Smooth muscle cell (in vitro differentiated cells): ENCODE measurements around the gene RNF130. TPM values are rescaled to one million over a fixed set of nuclear protein-coding genes. Genes with fewer than 3 reads are reported as not detected.
"Not testable (repeated sequence)": the region's sequence is repeated elsewhere in the genome, so short reads cannot be mapped to it uniquely, and the experiment has no call there.

Experiments used
- DNase-seq: peaks from one replicate; lab custom pipeline; 2025; ENCODE audit not compliant: unreplicated experiment; lab: John Stamatoyannopoulos, UW
- H2AFZ ChIP-seq: fragments of 200-600 bp; sonication (generic); 2 replicates; pipeline ENCODE4 v1.6.0; 2016; ENCODE audit warnings: antibody characterized with exemption, low read depth, mild to moderate bottlenecking
- H3F3A ChIP-seq: fragments of 200-600 bp; sonication (generic); 2 replicates; pipeline ENCODE4 v1.6.0; 2017; ENCODE audit warnings: antibody characterized with exemption, low read depth
- H3K27ac ChIP-seq: fragments of 200-600 bp; sonication (generic); 2 replicates; pipeline ENCODE4 v1.5.1; 2016; ENCODE audit warnings: low read depth, mild to moderate bottlenecking
- H3K27me3 ChIP-seq: fragments of 200-600 bp; sonication (generic); 2 replicates; pipeline ENCODE4 v1.6.1; 2016; ENCODE audit warnings: low read depth, mild to moderate bottlenecking
- H3K36me3 ChIP-seq: fragments of 200-600 bp; sonication (generic); 2 replicates; pipeline ENCODE4 v1.5.1; 2016; ENCODE audit warnings: low read depth
- H3K4me1 ChIP-seq: fragments of 200-600 bp; sonication (generic); 2 replicates; pipeline ENCODE4 v1.5.1; 2016; ENCODE audit warnings: low read depth
- H3K4me2 ChIP-seq: fragments of 200-600 bp; sonication (generic); 2 replicates; pipeline ENCODE4 v1.6.0; 2016; ENCODE audit warnings: mild to moderate bottlenecking
- H3K4me3 ChIP-seq: fragments of 200-600 bp; sonication (generic); 2 replicates; pipeline ENCODE4 v1.5.1; 2016; ENCODE audit warnings: mild to moderate bottlenecking
- H3K79me2 ChIP-seq: fragments of 200-600 bp; sonication (generic); 2 replicates; pipeline ENCODE4 v1.6.0; 2016; ENCODE audit warnings: low read depth, mild to moderate bottlenecking
- H3K9ac ChIP-seq: fragments of 200-600 bp; sonication (generic); 2 replicates; pipeline ENCODE4 v1.6.0; 2016; ENCODE audit warnings: low read depth
- H3K9me3 ChIP-seq: fragments of 200-600 bp; sonication (generic); replicated peaks from 2 replicates; pipeline ENCODE4 v1.5.1; 2016; ENCODE audit warnings: low read depth
- H4K20me1 ChIP-seq: fragments of 200-600 bp; sonication (generic); 2 replicates; pipeline ENCODE4 v1.6.0; 2016; ENCODE audit warnings: low read depth
- CTCF ChIP-seq: fragments of 200-600 bp; sonication (generic); IDR thresholded peaks from 2 replicates; pipeline ENCODE4 v1.5.1; 2017; ENCODE audit warnings: borderline replicate concordance, mild to moderate bottlenecking, antibody characterized with exemption; ENCODE audit not compliant: insufficient read depth, poor library complexity, severe bottlenecking
- WGBS: methylation state at CpG from one replicate; pipeline ENCODE4 v1.1.7; 2016; ENCODE audit warnings: low lambda C conversion rate; 5-methylcytosine and 5-hydroxymethylcytosine counted together
- polyA plus RNA-seq: library from polyadenylated mRNA; unstranded; fragments of >200 nt; fragmentation: Nextera tagmentation; extraction: Ambion mirVana; gene quantifications from 2 replicates; pipeline ENCODE4 v1.2.1, GENCODE V29; 2016
- total RNA-seq: library from RNA; depleted of rRNA; stranded (reverse); fragments of >200 nt; gene quantifications from 2 replicates; pipeline ENCODE4 v1.2.3, GENCODE V29; 2014

Gene RNF130
- total and polyA plus RNA-seq, 2 experiments from 2014 or later: 32.4 to 37.5 TPM

- no peak overlapping the region for H3K9ac ChIP-seq
- no peak overlapping the region for H3K4me2 ChIP-seq
- no peaks in the 10 kb centered on the region for H3K27me3 ChIP-seq
- DNase-seq: no peak
- H2AFZ ChIP-seq: no peak overlapping the region
- H3K9me3 ChIP-seq: no peaks in the 10 kb centered on the region
- no peaks in the 10 kb centered on the region for H3K4me1 ChIP-seq
- H3K27ac ChIP-seq: no peak overlapping the region
- no peaks in the 10 kb centered on the region for H3K79me2 ChIP-seq
- no peaks in the 10 kb centered on the region for H3F3A ChIP-seq
- no peaks in the 10 kb centered on the region for H4K20me1 ChIP-seq
- no peaks in the 10 kb centered on the region for H3K36me3 ChIP-seq
- H3K4me3 ChIP-seq: no peak overlapping the region
- WGBS: 93% methylated on average over 1 of the region's 1 CpG
- no peak for TF ChIP-seq CTCF
These were observed 80.5 kb downstream of the RNF130 start for GRCh38 chr5:179991106-179991505.

GRCh38 chr5:179990525-179990924 lies 81.0 kb downstream of the RNF130 start:
- not testable (repeated sequence) for H3F3A ChIP-seq, H3K36me3 ChIP-seq, H3K4me2 ChIP-seq, H3K9ac ChIP-seq, H3K27me3 ChIP-seq, H3K27ac ChIP-seq, H2AFZ ChIP-seq, H3K79me2 ChIP-seq, H3K4me1 ChIP-seq, H3K9me3 ChIP-seq, H3K4me3 ChIP-seq, H4K20me1 ChIP-seq, DNase-seq
- WGBS: 86% methylated on average over 8 of the region's 8 CpGs

- Histone ChIP-seq H3K4me1 (no peaks in the 10 kb centered on the region), H3K4me3 (no peak overlapping the region), H3F3A (no peaks in the 10 kb centered on the region), H4K20me1 (no peaks in the 10 kb centered on the region), H2AFZ (no peak overlapping the region), H3K4me2 (no peak overlapping the region), H3K9ac (no peak overlapping the region), H3K36me3 (no peaks in the 10 kb centered on the region), H3K27ac (no peak overlapping the region), H3K9me3 (no peaks in the 10 kb centered on the region), H3K79me2 (no peaks in the 10 kb centered on the region), H3K27me3 (no peaks in the 10 kb centered on the region)
- no peak for DNase-seq
- no peak for TF ChIP-seq CTCF
- WGBS: 96% methylated on average over 6 of the region's 6 CpGs
These were observed 85.2 kb downstream of the RNF130 start for GRCh38 chr5:179986328-179986727.

GRCh38 chr5:179981636-179982035 lies 89.9 kb downstream of the RNF130 start:
- TF ChIP-seq CTCF: no peak
- Histone ChIP-seq H3K36me3 (peaks cover 6% of the 10 kb centered on the region), H2AFZ (no peak overlapping the region), H3K4me1 (no peaks in the 10 kb centered on the region), H3K27me3 (no peaks in the 10 kb centered on the region), H3K79me2 (no peaks in the 10 kb centered on the region), H3F3A (no peaks in the 10 kb centered on the region), H3K9me3 (no peaks in the 10 kb centered on the region), H3K4me2 (no peak overlapping the region), H3K27ac (no peak overlapping the region), H3K9ac (no peak overlapping the region), H3K4me3 (no peak overlapping the region), H4K20me1 (no peaks in the 10 kb centered on the region)
- WGBS: 92% methylated on average over 5 of the region's 5 CpGs
- DNase-seq: no peak
